Measurements from ENCODE around the gene MGMT.

DNA sequence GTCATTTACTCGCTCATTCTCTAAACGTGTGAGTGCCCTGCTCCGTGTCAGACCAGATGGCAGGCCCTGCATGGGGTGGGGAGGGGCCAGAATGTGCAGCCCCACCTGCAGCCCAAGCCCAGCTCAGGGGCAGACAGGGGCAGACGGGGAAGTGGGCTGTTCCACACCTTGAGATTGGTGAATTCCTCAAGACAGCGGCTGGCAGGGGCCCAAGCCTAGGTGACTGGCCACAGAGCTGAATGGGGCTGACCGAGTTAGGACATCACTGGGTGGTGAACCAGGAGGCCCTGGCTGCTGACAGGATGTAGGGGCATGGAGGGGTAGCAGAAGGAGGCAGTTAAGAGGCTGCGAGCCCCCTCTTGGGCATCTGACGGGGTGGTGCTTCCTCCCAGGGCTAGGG is 79.1 kb downstream of the MGMT start:
- TF ChIP-seq POLR2A (IDR thresholded peaks at IDR 0.05) (no peak), CTCF (IDR thresholded peaks at IDR 0.05) (no peak)

All from ovary (tissue), 3 donors.